Cerebellar nuclear complex (tissue), 1 donor: ENCODE data around the gene REM2.

Experiments used
- DNase-seq, 2 experiments: peaks; one replicate each; lab custom pipeline; 2025; lab: John Stamatoyannopoulos, UW

Gene REM2

DNA sequence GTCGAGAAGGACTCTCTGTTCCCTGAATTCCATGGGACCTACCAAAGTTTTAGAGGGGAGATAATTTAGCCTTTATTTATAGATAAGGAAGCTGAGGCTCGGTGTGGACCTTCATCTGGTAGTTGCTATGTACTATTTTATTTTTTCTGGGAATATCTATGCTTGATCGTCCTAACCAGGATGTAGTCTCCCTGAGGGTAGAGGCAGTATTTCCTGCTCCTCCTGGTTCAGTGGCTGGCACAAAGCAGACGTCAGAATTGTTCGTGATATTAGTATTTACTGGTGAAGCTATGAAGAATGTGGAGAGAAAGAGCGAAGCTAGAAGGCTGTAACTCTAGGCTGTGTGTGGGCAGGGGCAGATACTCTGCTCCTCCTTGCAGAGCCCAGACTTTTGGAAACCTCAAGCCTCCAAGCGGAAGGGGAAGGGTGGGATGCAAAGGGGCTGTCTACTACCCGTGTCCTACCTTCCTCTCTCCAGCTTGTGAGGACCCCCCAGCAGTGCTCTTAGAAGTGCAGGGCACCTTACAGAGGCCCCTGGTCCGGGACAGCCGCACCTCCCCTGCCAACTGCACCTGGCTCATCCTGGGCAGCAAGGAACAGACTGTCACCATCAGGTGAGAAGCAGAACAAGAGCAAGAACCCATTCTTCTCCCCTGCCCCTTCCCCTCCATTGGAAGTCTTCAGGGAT is 10.0 kb upstream of the REM2 start:
- DNase-seq = no peak

- DNase-seq = no peak
Observed at GRCh38 chr14:22875003-22875747, 7.8 kb upstream of the REM2 start.

DNA sequence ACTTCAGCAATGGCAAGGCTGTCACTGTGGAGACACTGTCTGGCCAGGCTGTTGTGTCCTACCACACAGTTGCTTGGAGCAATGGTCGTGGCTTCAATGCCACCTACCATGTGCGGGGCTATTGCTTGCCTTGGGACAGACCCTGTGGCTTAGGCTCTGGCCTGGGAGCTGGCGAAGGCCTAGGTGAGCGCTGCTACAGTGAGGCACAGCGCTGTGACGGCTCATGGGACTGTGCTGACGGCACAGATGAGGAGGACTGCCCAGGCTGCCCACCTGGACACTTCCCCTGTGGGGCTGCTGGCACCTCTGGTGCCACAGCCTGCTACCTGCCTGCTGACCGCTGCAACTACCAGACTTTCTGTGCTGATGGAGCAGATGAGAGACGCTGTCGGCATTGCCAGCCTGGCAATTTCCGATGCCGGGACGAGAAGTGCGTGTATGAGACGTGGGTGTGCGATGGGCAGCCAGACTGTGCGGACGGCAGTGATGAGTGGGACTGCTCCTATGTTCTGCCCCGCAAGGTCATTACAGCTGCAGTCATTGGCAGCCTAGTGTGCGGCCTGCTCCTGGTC is 7.2 kb upstream of the REM2 start:
- no peak for DNase-seq

DNA sequence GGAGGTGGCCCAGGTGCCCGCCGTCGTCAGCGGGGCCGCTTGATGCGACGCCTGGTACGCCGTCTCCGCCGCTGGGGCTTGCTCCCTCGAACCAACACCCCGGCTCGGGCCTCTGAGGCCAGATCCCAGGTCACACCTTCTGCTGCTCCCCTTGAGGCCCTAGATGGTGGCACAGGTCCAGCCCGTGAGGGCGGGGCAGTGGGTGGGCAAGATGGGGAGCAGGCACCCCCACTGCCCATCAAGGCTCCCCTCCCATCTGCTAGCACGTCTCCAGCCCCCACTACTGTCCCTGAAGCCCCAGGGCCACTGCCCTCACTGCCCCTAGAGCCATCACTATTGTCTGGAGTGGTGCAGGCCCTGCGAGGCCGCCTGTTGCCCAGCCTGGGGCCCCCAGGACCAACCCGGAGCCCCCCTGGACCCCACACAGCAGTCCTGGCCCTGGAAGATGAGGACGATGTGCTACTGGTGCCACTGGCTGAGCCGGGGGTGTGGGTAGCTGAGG is 6.0 kb upstream of the REM2 start:
- DNase-seq = no peak

DNA sequence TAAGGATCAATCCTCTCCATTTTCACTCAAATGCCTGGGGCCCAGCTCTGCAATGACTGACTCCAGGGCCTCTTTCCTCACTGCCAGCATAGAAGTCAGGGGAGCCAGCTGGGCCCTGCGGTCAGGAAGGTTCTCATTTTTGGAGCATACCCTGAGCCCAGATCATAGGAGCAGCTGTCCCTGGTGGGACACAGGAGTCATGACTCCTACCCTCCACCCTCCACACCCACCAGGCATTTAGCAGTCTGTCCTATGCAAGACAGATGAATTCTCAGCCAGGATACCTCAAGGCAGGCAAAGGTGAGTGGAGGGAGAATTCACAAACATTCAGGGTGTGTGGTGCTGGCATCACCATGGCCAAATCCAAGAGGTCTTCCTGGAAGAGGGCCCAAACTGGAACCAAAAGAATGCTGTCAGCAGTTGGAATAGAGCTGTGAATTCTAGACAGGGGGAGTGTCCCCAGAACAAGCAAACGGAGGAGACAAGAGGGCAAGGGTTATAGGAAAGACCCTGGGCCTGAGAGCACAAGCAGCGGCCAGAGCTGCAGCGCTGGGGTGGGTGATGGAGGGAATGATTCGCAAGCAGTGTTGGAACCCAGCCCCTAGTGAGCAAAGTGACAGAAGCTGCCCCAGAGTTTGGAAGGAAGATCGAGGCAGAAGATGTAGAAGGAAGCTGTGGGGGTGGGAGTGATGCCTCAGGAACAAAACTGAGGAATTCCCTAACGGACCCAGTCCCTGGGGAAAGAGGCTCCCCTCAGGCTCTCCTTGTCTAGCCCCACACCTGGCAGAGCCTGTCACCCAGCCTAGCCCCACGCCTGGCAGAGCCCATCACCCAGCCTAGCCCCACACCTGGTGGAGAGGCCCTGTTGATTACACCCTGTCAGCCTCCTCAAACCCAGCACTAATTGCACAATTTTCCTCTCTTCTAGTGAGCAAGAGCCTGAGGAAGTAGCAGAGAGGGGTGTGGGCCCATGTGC is 4.5 kb upstream of the REM2 start:
- no peak for DNase-seq

GRCh38 chr14:22882064-22882463 is 958 bp upstream of the REM2 start:
- no peak for DNase-seq

DNA sequence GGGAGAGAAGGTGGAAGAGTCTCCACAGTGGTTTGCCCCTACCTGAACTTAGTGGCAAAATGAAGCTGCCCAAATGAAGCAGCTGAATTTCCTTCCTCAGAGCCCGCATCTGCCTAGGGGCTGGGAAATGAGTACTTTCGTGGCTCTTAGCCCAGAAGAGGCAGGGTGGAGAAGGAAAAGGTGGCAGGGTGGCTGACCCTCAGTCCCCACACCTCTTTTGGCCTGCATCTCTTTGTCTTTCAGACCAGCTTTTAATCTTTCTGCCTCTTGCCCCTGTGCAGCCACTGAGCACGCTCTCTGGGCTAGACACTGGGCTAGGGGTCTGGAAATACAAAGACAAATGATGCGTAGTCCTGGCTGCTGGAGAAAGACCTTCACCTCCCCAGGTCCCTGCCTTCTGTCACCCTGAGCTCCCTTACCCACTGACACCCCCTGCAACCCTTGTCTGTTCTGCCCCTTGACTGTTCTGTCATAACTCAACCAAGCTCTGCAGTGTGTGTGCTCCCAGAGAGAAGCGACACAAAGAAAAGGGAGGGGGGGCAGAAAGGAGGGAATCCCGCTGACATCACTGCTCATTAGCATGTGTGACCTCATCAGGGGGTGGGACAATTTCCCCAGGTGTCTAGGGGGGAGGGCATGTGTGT is 371 bp upstream of the REM2 start:
- no peak for DNase-seq

DNA sequence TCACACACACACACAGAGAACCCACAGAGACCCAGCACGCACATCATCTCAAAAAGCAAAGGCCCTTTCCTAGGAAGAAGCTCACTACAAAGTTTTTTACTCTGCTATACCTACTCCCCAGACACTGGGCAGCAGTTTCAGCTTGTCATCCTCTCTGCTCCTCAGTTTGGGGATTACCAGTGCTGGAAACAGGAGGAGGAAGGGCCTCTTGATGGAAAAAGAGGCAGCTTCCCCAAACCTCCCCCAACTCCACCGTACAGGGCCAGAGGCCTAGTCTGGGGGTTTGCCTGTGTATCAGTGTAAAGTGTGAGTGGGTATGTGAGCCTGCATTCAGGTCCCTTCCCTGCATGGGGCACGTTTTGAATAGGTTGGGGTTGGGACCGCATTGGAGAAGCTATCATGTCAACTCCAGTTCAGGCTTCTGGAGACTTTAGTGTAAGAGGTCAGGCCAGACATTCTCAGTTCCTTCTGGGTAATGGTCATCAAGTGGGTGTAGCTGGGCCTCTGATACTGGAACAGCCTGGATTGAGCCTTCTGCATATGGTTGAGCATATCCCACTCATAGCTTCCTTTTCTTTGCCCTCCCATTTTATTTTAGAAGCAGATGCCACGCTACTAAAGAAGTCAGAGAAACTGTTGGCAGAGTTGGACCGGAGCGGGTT is 1.2 kb downstream of the REM2 start:
- no peak for DNase-seq

- DNase-seq = no peak
Observed at GRCh38 chr14:22884738-22885523, 1.9 kb downstream of the REM2 start.

- DNase-seq = no peak
Observed at GRCh38 chr14:22885975-22886374, 3.0 kb downstream of the REM2 start.

DNA sequence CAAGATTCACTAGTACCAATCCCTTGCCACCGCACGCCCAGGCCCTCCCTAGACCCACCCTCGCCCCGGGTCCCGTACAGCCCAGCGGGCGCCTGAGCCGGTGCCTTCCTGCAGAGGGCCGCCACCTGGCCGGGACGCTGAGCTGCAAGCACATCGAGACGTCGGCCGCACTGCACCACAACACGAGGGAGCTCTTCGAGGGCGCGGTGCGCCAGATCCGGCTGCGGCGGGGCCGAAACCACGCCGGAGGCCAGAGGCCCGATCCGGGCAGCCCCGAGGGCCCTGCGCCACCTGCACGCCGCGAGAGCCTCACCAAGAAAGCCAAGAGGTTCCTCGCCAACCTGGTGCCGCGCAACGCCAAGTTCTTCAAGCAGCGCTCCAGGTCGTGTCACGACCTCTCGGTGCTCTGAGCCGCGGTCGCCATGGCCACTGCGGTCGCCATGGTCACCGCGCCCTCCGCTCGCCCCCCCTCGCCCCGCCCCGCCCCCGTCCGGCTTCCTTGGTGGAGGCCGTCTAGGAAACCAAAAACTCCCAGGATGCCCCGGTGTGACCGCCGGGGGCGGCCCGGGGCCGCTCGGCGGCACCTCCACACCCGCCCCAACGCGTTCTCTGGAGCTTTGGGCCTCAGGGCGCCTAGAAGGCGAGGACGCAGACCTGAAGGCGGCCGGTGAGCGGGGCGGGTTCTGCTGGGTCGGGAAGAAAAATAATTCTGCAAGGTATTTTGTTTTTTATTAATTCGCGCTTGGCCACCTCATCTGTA is 3.7 kb downstream of the REM2 start:
- DNase-seq = no peak

DNA sequence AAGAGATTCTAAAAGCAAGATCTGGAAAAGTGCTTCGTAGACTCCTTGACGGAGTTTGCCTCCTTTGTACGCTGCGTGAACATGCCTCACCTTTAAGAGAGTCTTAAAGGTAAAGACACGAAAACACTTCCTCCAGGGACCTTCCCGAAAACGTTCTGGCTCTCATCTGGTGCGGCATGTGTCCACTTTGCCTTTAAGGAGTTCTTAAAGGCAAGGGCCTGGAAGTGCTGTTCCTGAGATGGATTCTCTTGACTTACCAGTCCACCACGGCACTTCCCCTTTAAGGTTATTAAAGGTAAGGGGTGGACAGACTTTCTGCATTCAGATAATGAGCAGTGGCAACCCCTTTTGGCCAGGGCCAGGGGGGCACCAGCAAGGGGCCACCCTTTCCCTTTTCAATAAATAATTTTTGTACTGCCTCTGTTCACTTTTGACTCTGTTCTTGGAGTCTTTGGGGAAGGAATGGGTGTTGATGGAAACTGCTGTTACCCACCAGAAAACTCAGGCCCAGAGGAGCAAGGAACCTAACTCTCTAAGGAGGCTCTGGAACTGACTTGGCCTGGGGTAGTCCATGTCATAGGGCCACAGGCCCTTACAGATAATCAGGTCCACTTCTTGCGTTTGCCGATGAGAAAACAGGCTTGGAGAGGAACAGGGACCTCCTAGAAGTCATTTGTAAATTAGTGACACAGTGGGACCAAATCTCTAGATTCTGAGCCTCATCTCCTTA is 4.4 kb downstream of the REM2 start:
- DNase-seq = no peak

DNA sequence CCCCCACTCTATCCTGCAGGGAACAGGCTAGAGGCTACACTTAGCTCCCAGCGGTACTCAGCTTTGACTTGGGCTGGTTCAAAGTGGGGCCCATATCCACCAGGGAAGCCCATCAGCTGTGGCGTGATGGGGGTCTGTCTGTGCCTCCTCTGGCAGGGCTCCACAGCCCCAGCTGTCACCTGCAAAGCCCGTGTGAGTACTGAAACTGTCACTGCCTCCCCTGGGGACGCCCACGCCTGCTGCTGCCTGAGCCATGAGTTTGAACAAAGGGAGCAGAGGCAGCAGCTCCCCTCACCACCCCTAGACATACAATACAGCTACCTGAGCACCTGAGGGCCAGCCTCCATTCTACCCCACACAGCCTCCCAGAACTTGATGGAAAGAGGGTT is 5.0 kb downstream of the REM2 start:
- DNase-seq = no peak

DNA sequence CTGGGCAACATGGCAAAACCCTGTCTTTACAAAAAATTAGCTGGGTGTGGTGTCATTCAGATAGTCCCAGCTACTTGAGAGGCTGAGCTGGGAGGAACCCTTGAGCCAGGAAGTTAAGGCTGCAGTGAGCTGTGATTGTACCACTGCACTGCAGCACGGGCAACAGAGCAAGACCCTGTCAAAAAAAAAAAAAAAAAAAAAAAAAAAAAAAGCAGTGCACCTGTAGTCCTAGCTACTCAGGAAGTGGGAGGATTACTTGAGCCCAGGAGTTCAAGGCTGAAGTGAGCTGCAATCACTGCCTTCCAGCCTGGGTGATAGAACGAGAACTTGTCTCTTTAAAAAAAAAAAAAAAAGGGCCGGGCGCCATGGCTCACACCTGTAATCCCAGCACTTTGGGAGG is 5.6 kb downstream of the REM2 start:
- no peak for DNase-seq

- no peak for DNase-seq
Observed at GRCh38 chr14:22890416-22890815, 7.4 kb downstream of the REM2 start.

- no peak for DNase-seq
Observed at GRCh38 chr14:22892488-22892887, 9.5 kb downstream of the REM2 start.

- no peak for DNase-seq
Observed at GRCh38 chr14:22893706-22894105, 10.7 kb downstream of the REM2 start.

DNA sequence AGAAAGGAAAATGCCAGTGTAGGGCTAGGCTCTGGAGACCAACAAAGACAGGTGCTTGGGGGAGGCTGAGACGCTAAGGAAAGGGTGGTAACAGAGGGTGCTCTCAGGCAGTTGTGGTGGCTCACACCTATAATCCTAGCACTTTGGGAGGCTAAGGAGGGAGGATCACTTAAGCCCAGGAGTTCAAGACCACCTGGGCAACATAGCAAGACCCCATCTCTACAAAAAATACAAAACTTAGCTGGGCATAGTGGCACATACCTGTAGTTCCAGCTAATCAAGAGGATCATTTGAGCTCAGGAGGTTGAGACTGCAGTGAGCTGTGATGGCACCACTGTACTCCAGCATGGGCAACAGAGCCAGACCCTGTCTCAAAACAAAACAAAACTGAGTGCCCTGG is 12.4 kb downstream of the REM2 start:
- DNase-seq = no peak

DNA sequence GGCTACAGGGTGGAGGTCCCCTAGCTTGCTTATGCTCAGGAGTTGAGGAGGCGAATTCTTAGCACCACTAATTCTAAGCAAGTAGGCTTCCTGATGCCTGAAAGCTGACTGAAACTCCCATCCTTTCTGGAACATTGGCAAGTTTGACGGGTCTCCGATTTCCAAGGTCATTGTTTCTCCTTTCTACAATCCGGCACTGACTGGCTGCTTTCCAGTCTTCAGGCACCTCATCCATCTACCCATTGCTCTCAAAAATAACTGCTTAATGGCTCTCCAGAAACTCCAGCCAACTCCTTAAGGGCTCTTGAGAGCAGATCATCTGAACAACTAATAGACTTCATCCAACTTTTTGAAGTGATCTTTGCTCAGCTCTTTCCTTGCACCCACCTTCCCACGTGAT is 13.3 kb downstream of the REM2 start:
- DNase-seq = no peak
